Tibial nerve (tissue), 4 donors: ENCODE data around the gene HLA-E. TPM values are rescaled to one million over a fixed set of nuclear protein-coding genes. Genes with fewer than 3 reads are reported as not detected.

ENCODE experiments used
- DNase-seq, 2 donors: peaks; one replicate each; pipeline ENCODE4 v3.0.0-alpha.2; 2019; ENCODE audit warnings: low spot score in 2 of 2
- H3K27ac ChIP-seq, 4 donors: fragments of 200-600 bp; sonication (generic) in 3 of 4; one replicate each; pipeline ENCODE4 v1.5.1; 2017 to 2019; ENCODE audit warnings: mild to moderate bottlenecking in 1 of 4
- H3K27me3 ChIP-seq, 2 donors: fragments of 200-600 bp; sonication (generic) in 1 of 2; one replicate each; pipeline versions ENCODE4 v1.5.1 to v1.6.0; 2017 to 2019
- H3K36me3 ChIP-seq, 3 donors: fragments of 200-600 bp; sonication (generic); one replicate each; pipeline ENCODE4 v1.5.1; 2018 to 2019
- H3K4me1 ChIP-seq, 4 donors: fragments of 200-600 bp; sonication (generic) in 3 of 4; one replicate each; pipeline ENCODE4 v1.5.1; 2017 to 2019
- H3K4me3 ChIP-seq, 4 donors: fragments of 200-600 bp; sonication (generic) in 3 of 4; one replicate each; pipeline ENCODE4 v1.5.1; 2017 to 2019; ENCODE audit warnings: mild to moderate bottlenecking in 1 of 4, moderate library complexity in 1 of 4
- H3K9me3 ChIP-seq, 4 donors: fragments of 200-600 bp; sonication (generic) in 3 of 4; one replicate each; pipeline ENCODE4 v1.5.1; 2017 to 2019
- CTCF ChIP-seq, 5 experiments: fragments of 200-600 bp in 3 of 5; fragments of 450-650 bp in 2 of 5; sonication (generic) in 3 of 5; IDR thresholded peaks; one replicate each; pipeline ENCODE4 v1.5.1; 2016 to 2019; ENCODE audit warnings: antibody characterized with exemption in 5 of 5, mild to moderate bottlenecking in 3 of 5, moderate library complexity in 2 of 5
- EP300 ChIP-seq, 2 donors: sonication (generic); formaldehyde crosslinking; IDR thresholded peaks; one replicate each; pipeline ENCODE4 v1.6.1; 2017; ENCODE audit warnings: antibody characterized with exemption in 2 of 2, mild to moderate bottlenecking in 1 of 2
- POLR2A ChIP-seq, 2 donors: fragments of 450-650 bp; IDR thresholded peaks; one replicate each; pipeline ENCODE4 v1.6.1; 2017; ENCODE audit warnings: antibody characterized with exemption in 2 of 2, mild to moderate bottlenecking in 2 of 2, moderate library complexity in 2 of 2
- WGBS, 2 donors: methylation state at CpG; one replicate each; pipeline ENCODE4 v1.1.5; 2018; 5-methylcytosine and 5-hydroxymethylcytosine counted together
- total RNA-seq, 4 donors: library from RNA; depleted of rRNA; stranded (reverse); fragments of >200 nt; gene quantifications; one replicate each; pipeline ENCODE4 v1.1.0, GENCODE V29; 2016

Gene HLA-E
- total RNA-seq, 4 donors from 2014 or later: 483 to 900 (median 631) TPM

- Histone ChIP-seq H3K27me3 (peaks cover 0 to 94% of the 10 kb centered on the region in 2 donors), H3K27ac (no peak overlapping the region), H3K4me1 (peaks cover 0 to 30% (median 14%) of the 10 kb centered on the region in 4 donors), H3K9me3 (peaks cover 0 to 2% (median 0%) of the 10 kb centered on the region in 4 donors), H3K36me3 (no peaks in the 10 kb centered on the region), H3K4me3 (peak overlapping the region in 1 of 4 donors; percentile 3)
- DNase-seq: peak; percentile 71 to 88
- WGBS, 2 donors: 6 to 8% methylated on average over 20 to 25 of the region's 26 CpGs
- TF ChIP-seq EP300 (IDR thresholded peaks at IDR 0.05) (no peak), CTCF (IDR thresholded peaks at IDR 0.05) (peak; percentile 52 to 82 (median 78))
Observed at GRCh38 chr6:30453508-30454116, 35.7 kb upstream of the HLA-E start.

GRCh38 chr6:30459145-30459544 is 30.2 kb upstream of the HLA-E start:
- WGBS, 2 donors: 28 to 47% methylated on average over 1 of the region's 1 CpG
- no peak for DNase-seq
- H3K4me3 ChIP-seq: no peak overlapping the region
- H3K9me3 ChIP-seq: peaks cover 0 to 12% (median 0%) of the 10 kb centered on the region in 4 donors
- peaks cover 4 to 99% of the 10 kb centered on the region in 2 donors for H3K27me3 ChIP-seq
- peaks cover 0 to 13% (median 8%) of the 10 kb centered on the region in 4 donors for H3K4me1 ChIP-seq
- no peak overlapping the region for H3K27ac ChIP-seq
- TF ChIP-seq CTCF (IDR thresholded peaks at IDR 0.05) (no peak), EP300 (IDR thresholded peaks at IDR 0.05) (no peak), POLR2A (IDR thresholded peaks at IDR 0.05) (no peak)
- H3K36me3 ChIP-seq: no peaks in the 10 kb centered on the region

- H3K27ac ChIP-seq: no peak overlapping the region
- H3K4me1 ChIP-seq: peaks cover 0 to 23% (median 14%) of the 10 kb centered on the region in 4 donors
- TF ChIP-seq CTCF (IDR thresholded peaks at IDR 0.05) (no peak), POLR2A (IDR thresholded peaks at IDR 0.05) (no peak), EP300 (IDR thresholded peaks at IDR 0.05) (no peak)
- no peak overlapping the region for H3K4me3 ChIP-seq
- 74 to 75% methylated on average over 5 of the region's 5 CpGs for WGBS, 2 donors
- H3K27me3 ChIP-seq: peaks cover 6 to 100% of the 10 kb centered on the region in 2 donors
- H3K9me3 ChIP-seq: peaks cover 0 to 12% (median 0%) of the 10 kb centered on the region in 4 donors
- H3K36me3 ChIP-seq: no peaks in the 10 kb centered on the region
- no peak for DNase-seq
Observed at GRCh38 chr6:30461055-30461454, 28.3 kb upstream of the HLA-E start.

GRCh38 chr6:30462482-30462881 is 26.8 kb upstream of the HLA-E start:
- Histone ChIP-seq H3K27me3 (peaks cover 6 to 100% of the 10 kb centered on the region in 2 donors), H3K9me3 (peaks cover 0 to 12% (median 0%) of the 10 kb centered on the region in 4 donors), H3K36me3 (no peaks in the 10 kb centered on the region), H3K4me1 (peaks cover 0 to 33% (median 16%) of the 10 kb centered on the region in 4 donors), H3K27ac (no peak overlapping the region), H3K4me3 (no peak overlapping the region)
- WGBS, 2 donors: 45 to 56% methylated on average over 7 of the region's 7 CpGs
- no peak for TF ChIP-seq EP300 (IDR thresholded peaks at IDR 0.05)
- no peak for TF ChIP-seq POLR2A (IDR thresholded peaks at IDR 0.05)
- no peak for DNase-seq

GRCh38 chr6:30463242-30463641 is 26.1 kb upstream of the HLA-E start:
- Histone ChIP-seq H3K27ac (no peak overlapping the region), H3K4me3 (no peak overlapping the region), H3K27me3 (peaks cover 6 to 99% of the 10 kb centered on the region in 2 donors), H3K9me3 (peaks cover 0 to 12% (median 0%) of the 10 kb centered on the region in 4 donors), H3K36me3 (no peaks in the 10 kb centered on the region), H3K4me1 (peaks cover 0 to 33% (median 16%) of the 10 kb centered on the region in 4 donors)
- DNase-seq: no peak
- TF ChIP-seq EP300 (IDR thresholded peaks at IDR 0.05) (no peak), POLR2A (IDR thresholded peaks at IDR 0.05) (no peak), CTCF (IDR thresholded peaks at IDR 0.05) (no peak)
- WGBS, 2 donors: 44 to 56% methylated on average over 9 of the region's 9 CpGs
